Activated T-helper 1 cell treated with anti-CD3 and anti-CD28 coated beads, Interleukin-12 subunit alpha, Interleukin-12 subunit beta, Interleukin-2, Interleukin-4 antibody, amounts not matched to agents 30 ng/mL and 10 ng/mL and 1 ng/mL, durations not matched to agents 14 hours and 24 hours and 36 hours (primary cell): ENCODE results near the gene TRPV4. TPM values are rescaled to one million over a fixed set of nuclear protein-coding genes. Genes with fewer than 3 reads are reported as not detected.
A peak's percentile ranks its signal among the peaks of the same experiment; 100 is the strongest.

Source experiments
- DNase-seq: peaks from one replicate; pipeline ENCODE4 v3.0.0; 2021; ENCODE audit warnings: low spot score
- H3K27ac Mint-ChIP-seq: one replicate; pipeline ENCODE4 v1.8.0; 2021; ENCODE audit warnings: mild to moderate bottlenecking, mixed read lengths
- H3K27me3 Mint-ChIP-seq: one replicate; pipeline ENCODE4 v1.8.0; 2022; ENCODE audit warnings: mild to moderate bottlenecking, moderate library complexity, mixed read lengths; ENCODE audit not compliant: insufficient read depth
- H3K36me3 Mint-ChIP-seq: one replicate; pipeline ENCODE4 v1.8.0; 2021; ENCODE audit warnings: low read depth, mixed read lengths
- H3K4me1 Mint-ChIP-seq: one replicate; pipeline ENCODE4 v1.8.0; 2021; ENCODE audit warnings: low read depth, mixed read lengths
- H3K4me3 Mint-ChIP-seq: one replicate; pipeline ENCODE4 v1.8.0; 2021; ENCODE audit warnings: mild to moderate bottlenecking, moderate library complexity, mixed read lengths
- H3K9me3 Mint-ChIP-seq: one replicate; pipeline ENCODE4 v1.8.0; 2021; ENCODE audit warnings: mixed read lengths
- intact Hi-C: fragments of 100-400 bp; cut with micrococcal nuclease; formaldehyde crosslinking; loops from one replicate; pipeline ENCODE4 v1.15.1; 2024
- total RNA-seq: library from RNA; stranded (reverse); gene quantifications from 2 replicates; pipeline ENCODE4 v1.2.3, GENCODE V29; 2022

Gene TRPV4
- total RNA-seq, 1 donor from 2014 or later = not detected

GRCh38 chr12:109847142-109847735 is 14.0 kb upstream of the TRPV4 start:
- Mint-ChIP-seq H3K27me3 (no peaks in the 10 kb centered on the region), H3K9me3 (no peaks in the 10 kb centered on the region), H3K36me3 (peaks cover 2% of the 10 kb centered on the region), H3K4me1 (peaks cover 5% of the 10 kb centered on the region), H3K4me3 (no peak overlapping the region), H3K27ac (no peak overlapping the region)
- intact Hi-C loops = loop anchor here (5.0 to 10.0 kb wide), 2 partner anchors 250 to 422 kb away; no protein-coding TSS in a partner anchor
- DNase-seq = no peak

- no peak for DNase-seq
- Mint-ChIP-seq H3K4me1 (peaks cover 5% of the 10 kb centered on the region), H3K4me3 (peak overlapping the region; percentile 13), H3K27me3 (no peaks in the 10 kb centered on the region), H3K9me3 (no peaks in the 10 kb centered on the region), H3K36me3 (no peaks in the 10 kb centered on the region), H3K27ac (no peak overlapping the region)
- intact Hi-C loops = loop anchor here (1.0 to 10.0 kb wide), 4 partner anchors 34 to 421 kb away; partner anchors contain the start of gene GLTP
These were observed 12.6 kb upstream of the TRPV4 start for GRCh38 chr12:109845824-109846205.

GRCh38 chr12:109844983-109845823 is 12.0 kb upstream of the TRPV4 start:
- peaks cover 5% of the 10 kb centered on the region for H3K4me1 Mint-ChIP-seq
- H3K9me3 Mint-ChIP-seq = no peaks in the 10 kb centered on the region
- intact Hi-C loops = loop anchor here (1.0 to 10.0 kb wide), 4 partner anchors 35 to 420 kb away; partner anchors contain the start of gene GLTP
- no peaks in the 10 kb centered on the region for H3K27me3 Mint-ChIP-seq
- H3K36me3 Mint-ChIP-seq = no peaks in the 10 kb centered on the region
- no peak overlapping the region for H3K27ac Mint-ChIP-seq
- H3K4me3 Mint-ChIP-seq = peak overlapping the region; percentile 37
- DNase-seq = peak; percentile 85

- Mint-ChIP-seq H3K27ac (peak overlapping the region; percentile 26), H3K4me1 (peaks cover 5% of the 10 kb centered on the region), H3K27me3 (no peaks in the 10 kb centered on the region), H3K4me3 (no peak overlapping the region), H3K36me3 (no peaks in the 10 kb centered on the region), H3K9me3 (no peaks in the 10 kb centered on the region)
- intact Hi-C loops = loop anchor here (10.0 kb wide), 1 partner anchor 419 kb away; no protein-coding TSS in a partner anchor
- DNase-seq = no peak
These were observed 10.9 kb upstream of the TRPV4 start for GRCh38 chr12:109844091-109844490.

GRCh38 chr12:109842021-109842420 is 8.8 kb upstream of the TRPV4 start:
- H3K27me3 Mint-ChIP-seq = peaks cover 2% of the 10 kb centered on the region
- H3K9me3 Mint-ChIP-seq = no peaks in the 10 kb centered on the region
- H3K4me3 Mint-ChIP-seq = no peak overlapping the region
- H3K27ac Mint-ChIP-seq = no peak overlapping the region
- no peaks in the 10 kb centered on the region for H3K36me3 Mint-ChIP-seq
- H3K4me1 Mint-ChIP-seq = peaks cover 5% of the 10 kb centered on the region
- DNase-seq = no peak
- intact Hi-C loops = loop anchor here (10.0 kb wide), 1 partner anchor 417 kb away; no protein-coding TSS in a partner anchor

GRCh38 chr12:109841356-109841755 is 8.2 kb upstream of the TRPV4 start:
- H3K27me3 Mint-ChIP-seq = peaks cover 2% of the 10 kb centered on the region
- intact Hi-C loops = loop anchor here (10.0 kb wide), 1 partner anchor 417 kb away; no protein-coding TSS in a partner anchor
- DNase-seq = no peak
- H3K4me3 Mint-ChIP-seq = no peak overlapping the region
- H3K9me3 Mint-ChIP-seq = no peaks in the 10 kb centered on the region
- peaks cover 5% of the 10 kb centered on the region for H3K4me1 Mint-ChIP-seq
- H3K27ac Mint-ChIP-seq = no peak overlapping the region
- H3K36me3 Mint-ChIP-seq = no peaks in the 10 kb centered on the region

- H3K9me3 Mint-ChIP-seq = no peaks in the 10 kb centered on the region
- intact Hi-C loops = loop anchor here (10.0 kb wide), 1 partner anchor 416 kb away; no protein-coding TSS in a partner anchor
- H3K27me3 Mint-ChIP-seq = peaks cover 2% of the 10 kb centered on the region
- H3K4me3 Mint-ChIP-seq = no peak overlapping the region
- no peak for DNase-seq
- no peaks in the 10 kb centered on the region for H3K36me3 Mint-ChIP-seq
- H3K27ac Mint-ChIP-seq = no peak overlapping the region
- peaks cover 5% of the 10 kb centered on the region for H3K4me1 Mint-ChIP-seq
These were observed 7.3 kb upstream of the TRPV4 start for GRCh38 chr12:109840305-109841074.

GRCh38 chr12:109839444-109839843 is 6.2 kb upstream of the TRPV4 start:
- no peak overlapping the region for H3K27ac Mint-ChIP-seq

GRCh38 chr12:109836916-109837315 is 3.7 kb upstream of the TRPV4 start:
- Mint-ChIP-seq H3K9me3 (no peaks in the 10 kb centered on the region), H3K4me3 (no peak overlapping the region), H3K4me1 (peaks cover 5% of the 10 kb centered on the region), H3K36me3 (no peaks in the 10 kb centered on the region), H3K27me3 (peaks cover 27% of the 10 kb centered on the region), H3K27ac (no peak overlapping the region)
- DNase-seq = no peak
- intact Hi-C loops = no loop called here

More at GRCh38 chr12:109839444-109839843, 6.2 kb upstream of the TRPV4 start:
- H3K4me3 Mint-ChIP-seq = no peak overlapping the region
- no peaks in the 10 kb centered on the region for H3K36me3 Mint-ChIP-seq
- DNase-seq = no peak
- H3K9me3 Mint-ChIP-seq = no peaks in the 10 kb centered on the region
- H3K4me1 Mint-ChIP-seq = no peaks in the 10 kb centered on the region
- intact Hi-C loops = no loop called here
- H3K27me3 Mint-ChIP-seq = peaks cover 12% of the 10 kb centered on the region

- intact Hi-C loops = no loop called here
- peaks cover 5% of the 10 kb centered on the region for H3K4me1 Mint-ChIP-seq
- H3K4me3 Mint-ChIP-seq = no peak overlapping the region
- DNase-seq = no peak
- peaks cover 35% of the 10 kb centered on the region for H3K27me3 Mint-ChIP-seq
- no peaks in the 10 kb centered on the region for H3K36me3 Mint-ChIP-seq
- H3K27ac Mint-ChIP-seq = no peak overlapping the region
- no peaks in the 10 kb centered on the region for H3K9me3 Mint-ChIP-seq
These were observed 2.6 kb upstream of the TRPV4 start for GRCh38 chr12:109835827-109836226.

GRCh38 chr12:109832541-109833306 is 474 bp downstream of the TRPV4 start:
- DNase-seq = no peak
- Mint-ChIP-seq H3K27ac (no peak overlapping the region), H3K9me3 (no peaks in the 10 kb centered on the region), H3K4me1 (peaks cover 5% of the 10 kb centered on the region), H3K36me3 (no peaks in the 10 kb centered on the region), H3K4me3 (no peak overlapping the region), H3K27me3 (peaks cover 43% of the 10 kb centered on the region)
- intact Hi-C loops = no loop called here

GRCh38 chr12:109831929-109832328 is 1.3 kb downstream of the TRPV4 start:
- no peaks in the 10 kb centered on the region for H3K36me3 Mint-ChIP-seq
- peaks cover 5% of the 10 kb centered on the region for H3K4me1 Mint-ChIP-seq
- no peaks in the 10 kb centered on the region for H3K9me3 Mint-ChIP-seq
- DNase-seq = no peak
- no peak overlapping the region for H3K4me3 Mint-ChIP-seq
- intact Hi-C loops = no loop called here
- H3K27ac Mint-ChIP-seq = no peak overlapping the region
- H3K27me3 Mint-ChIP-seq = peaks cover 40% of the 10 kb centered on the region
